K562 (cell line): ENCODE data around the gene KIR3DL2. TPM values are rescaled to one million over a fixed set of nuclear protein-coding genes. Genes with fewer than 3 reads are reported as not detected.
"Not testable (repeated sequence)": the region's sequence is repeated elsewhere in the genome, so short reads cannot be mapped to it uniquely, and the experiment has no call there.

Experiments
- ATAC-seq: fragments of 200-7000 bp; cut with Tn5 transposase; 3 replicates; pipeline ENCODE4 v1.9.1; 2020; ENCODE audit warnings: moderate library complexity
- BruUV-seq: library from RNA; stranded (reverse); fragments of 400-500 nt; replicated peaks from 2 replicates; lab custom pipeline; 2021; lab: Mats Ljungman, UMichigan
- CTCF ChIA-PET: fragments of 300-600 bp; formaldehyde crosslinking; extraction: SDS; loops from one replicate; lab custom pipeline; 2021; ENCODE audit warnings: low intra/inter-chr PET ratio; lab: Yijun Ruan, JAX
- POLR2A ChIA-PET: fragments of 300-600, 350-650 bp; sonication (Branson Sonifier 250); formaldehyde crosslinking; extraction: SDS; loops from one replicate; lab custom pipeline; 2021; ENCODE audit warnings: antibody characterized with exemption, inconsistent platforms; lab: Yijun Ruan, JAX
- DNase-seq, 4 experiments: peaks; one replicate each; pipeline versions ENCODE4 v3.0.0 to v3.0.0-alpha.2; 2011 to 2018; ENCODE audit warnings: low spot score in 3 of 4, mixed read lengths in 3 of 4; ENCODE audit errors: extremely low read depth in 1 of 4
- FAIRE-seq: peaks from 2 replicates; lab custom pipeline; 2011; peaks lifted over from hg19 to GRCh38; lab: Jason Lieb, UNC
- H2AFZ ChIP-seq: 2 replicates; pipeline ENCODE4 v1.6.0; 2011; ENCODE audit warnings: low read depth, low read length, control low read depth, inconsistent platforms
- H3K27ac ChIP-seq: fragments of 200-600 bp; 3 replicates; pipeline ENCODE4 v1.8.0; 2011; ENCODE audit warnings: low read depth, mild to moderate bottlenecking, control low read depth, inconsistent platforms, low read length, moderate library complexity, mixed read lengths; ENCODE audit errors: extremely low read depth
- H3K27me3 ChIP-seq, 2 experiments: fragments of 300-600 bp in 1 of 2; 2 replicates in 1 of 2; 3 replicates in 1 of 2; pipeline versions ENCODE4 v1.6.0 to v1.8.0; 2011; ENCODE audit warnings: inconsistent platforms in 2 of 2, low read length in 2 of 2, mild to moderate bottlenecking in 1 of 2, mixed read lengths in 1 of 2, moderate library complexity in 1 of 2; ENCODE audit not compliant: control insufficient read depth in 2 of 2, insufficient read depth in 2 of 2
- H3K36me3 ChIP-seq: fragments of 300-600 bp; 3 replicates; pipeline ENCODE4 v1.8.0; 2011; ENCODE audit warnings: mild to moderate bottlenecking, low read length, inconsistent platforms; ENCODE audit not compliant: control insufficient read depth, insufficient read depth
- H3K4me1 ChIP-seq, 2 experiments: fragments of 200-600 bp in 1 of 2; replicated peaks in 1 of 2; 2 replicates in 1 of 2; 3 replicates in 1 of 2; pipeline versions ENCODE4 v1.5.1 to v1.8.0; 2011; ENCODE audit warnings: inconsistent platforms in 2 of 2, low read length in 2 of 2, mild to moderate bottlenecking in 1 of 2, mixed read lengths in 1 of 2, moderate library complexity in 1 of 2; ENCODE audit not compliant: control insufficient read depth in 2 of 2, insufficient read depth in 2 of 2
- H3K4me2 ChIP-seq: 2 replicates; pipeline ENCODE4 v1.6.1; 2011; ENCODE audit warnings: low read length, control low read depth, inconsistent platforms, mixed read lengths; ENCODE audit not compliant: insufficient read depth
- H3K4me3 ChIP-seq: fragments of 200-600 bp; sonication (generic), shearing (Covaris generic); 2 replicates; pipeline ENCODE4 v1.5.1; 2016; ENCODE audit warnings: control low read depth, inconsistent platforms
- H3K79me2 ChIP-seq: fragments of 200-600 bp; 3 replicates; pipeline ENCODE4 v1.8.0; 2011; ENCODE audit warnings: low read length, inconsistent platforms; ENCODE audit not compliant: control insufficient read depth, insufficient read depth
- H3K9ac ChIP-seq, 2 experiments: 2 replicates each; pipeline versions ENCODE4 v1.6.0 to v1.6.1; 2011; ENCODE audit warnings: low read depth in 2 of 2, low read length in 2 of 2, control low read depth in 1 of 2, inconsistent platforms in 1 of 2, mild to moderate bottlenecking in 1 of 2, mixed read lengths in 1 of 2; ENCODE audit not compliant: insufficient read depth in 1 of 2
- H3K9me1 ChIP-seq: one replicate; pipeline ENCODE4 v1.6.0; 2011; ENCODE audit warnings: inconsistent platforms, mild to moderate bottlenecking, low read length, moderate library complexity; ENCODE audit not compliant: control insufficient read depth, insufficient read depth
- H3K9me3 ChIP-seq: replicated peaks from 2 replicates; pipeline ENCODE4 v1.5.1; 2011; ENCODE audit warnings: low read depth, low read length, inconsistent platforms; ENCODE audit not compliant: control insufficient read depth, insufficient read depth
- H4K20me1 ChIP-seq: replicated peaks from 2 replicates; pipeline ENCODE4 v1.6.1; 2011; ENCODE audit warnings: low read length, inconsistent platforms, mixed read lengths; ENCODE audit not compliant: control insufficient read depth, insufficient read depth
- ELF4 ChIP-seq: fragments of 450-650 bp; formaldehyde crosslinking; IDR thresholded peaks from 2 replicates; pipeline ENCODE4 v1.4.0; 2022; ENCODE audit warnings: missing genetic modification characterization
- NFRKB ChIP-seq: fragments of 450-650 bp; IDR thresholded peaks from 2 replicates; pipeline ENCODE4 v1.6.1; 2016; ENCODE audit warnings: low read depth
- PHF20 ChIP-seq: fragments of 450-650 bp; IDR thresholded peaks from 2 replicates; pipeline ENCODE4 v1.6.1; 2018; ENCODE audit not compliant: partially characterized antibody
- ZNF324 ChIP-seq: fragments of 250-450 bp; sonication (Bioruptor Pico); IDR thresholded peaks from 2 replicates; pipeline ENCODE4 v1.4.0; 2020; ENCODE audit warnings: mild to moderate bottlenecking
- WGBS: fragments of 100-300 bp; shearing (Covaris generic); methylation state at CpG from one replicate; pipeline ENCODE4 v1.1.6; 2016; ENCODE audit warnings: low coverage, mixed read lengths; ENCODE audit not compliant: insufficient coverage; ENCODE audit errors: missing lambda C conversion rate; 5-methylcytosine and 5-hydroxymethylcytosine counted together
- in situ Hi-C: fragments of 300-500 bp; cut with MboI; formaldehyde crosslinking; loops from 4 replicates; pipeline ENCODE4 v1.15.0; 2018; ENCODE audit warnings: inconsistent platforms, mixed read lengths
- intact Hi-C: fragments of 100-400 bp; cut with micrococcal nuclease; formaldehyde crosslinking; loops from 2 replicates; pipeline ENCODE4 v1.14.2; 2022
- polyA plus RNA-seq, 8 experiments: library from polyadenylated mRNA; depleted of rRNA in 4 of 8; stranded (reverse) in 5 of 8; unstranded in 3 of 8; fragments of >200 nt; fragmentation: Nextera tagmentation in 2 of 8; fragmentation: Illumina TruSeq in 1 of 8; extraction: Ambion mirVana in 2 of 8; extraction: Trizol in 1 of 8; gene quantifications; 2 replicates each; pipeline versions ENCODE4 v1.2.1 to v1.2.3, GENCODE V29; 2011 to 2014; ENCODE audit warnings: inconsistent platforms in 1 of 8, missing spikeins in 1 of 8
- total RNA-seq, 7 experiments: library from RNA; depleted of rRNA in 6 of 7; stranded (reverse); fragments of >200 nt in 6 of 7; fragmentation: Illumina TruSeq in 2 of 7; extraction: Trizol in 2 of 7; gene quantifications; 2 replicates each; pipeline versions ENCODE4 v1.2.1 to v1.2.3, GENCODE V29; 2011 to 2021; ENCODE audit warnings: low replicate concordance in 1 of 7

KIR3DL2 gene
- total and polyA plus RNA-seq, 9 of the 15 experiments (the other 6 are each of a cell fraction or from before 2014, with no cell fraction given), result not detected

DNA sequence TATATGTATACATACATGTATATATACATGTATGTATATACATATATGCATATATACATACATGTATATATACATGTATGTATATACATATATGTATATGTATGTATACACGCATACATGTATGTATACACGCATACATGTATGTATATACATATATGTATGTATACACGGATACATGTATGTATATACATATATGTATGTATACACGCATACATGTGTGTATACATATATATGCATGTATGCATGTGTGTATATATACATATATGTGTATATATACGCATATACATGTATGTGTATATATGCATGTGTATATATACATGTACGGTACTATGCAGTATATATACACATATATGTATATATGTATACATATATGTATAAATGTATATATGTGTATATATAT, 53.1 kb downstream of the KIR3DL2 start:
- H3K27ac ChIP-seq, result no peak overlapping the region
- H3K4me3 ChIP-seq, result no peak overlapping the region
- H3K36me3 ChIP-seq, result no peaks in the 10 kb centered on the region
- WGBS, result 71% methylated on average over 6 of the region's 6 CpGs
- no peaks in the 10 kb centered on the region for H3K9me3 ChIP-seq
- TF ChIP-seq PHF20 (peak; percentile 79), ZNF324 (CRISPR knock-in tag) (no peak), NFRKB (peak; percentile 72; the same call in 1 of the 2 replicates), ELF4 (CRISPR knock-in tag) (no peak)
- intact Hi-C loops (no loop called here), in situ Hi-C loops (no loop called here)
- no peak overlapping the region for H2AFZ ChIP-seq
- ATAC-seq, result no peak
- H3K27me3 ChIP-seq, result no peaks in the 10 kb centered on the region
- no peaks in the 10 kb centered on the region for H4K20me1 ChIP-seq
- FAIRE-seq, result no peak
- ChIA-PET POLR2A (no interaction called here), CTCF (no interaction called here)
- H3K4me1 ChIP-seq, result peaks cover 14 to 19% of the 10 kb centered on the region in 2 experiments; a peak in 4 of 5 replicates
- H3K9me1 ChIP-seq, result no peaks in the 10 kb centered on the region
- H3K4me2 ChIP-seq, result no peak overlapping the region
- no TSS peak for BruUV-seq
- H3K9ac ChIP-seq, result no peak overlapping the region
- no peak for DNase-seq
- no peaks in the 10 kb centered on the region for H3K79me2 ChIP-seq

DNA sequence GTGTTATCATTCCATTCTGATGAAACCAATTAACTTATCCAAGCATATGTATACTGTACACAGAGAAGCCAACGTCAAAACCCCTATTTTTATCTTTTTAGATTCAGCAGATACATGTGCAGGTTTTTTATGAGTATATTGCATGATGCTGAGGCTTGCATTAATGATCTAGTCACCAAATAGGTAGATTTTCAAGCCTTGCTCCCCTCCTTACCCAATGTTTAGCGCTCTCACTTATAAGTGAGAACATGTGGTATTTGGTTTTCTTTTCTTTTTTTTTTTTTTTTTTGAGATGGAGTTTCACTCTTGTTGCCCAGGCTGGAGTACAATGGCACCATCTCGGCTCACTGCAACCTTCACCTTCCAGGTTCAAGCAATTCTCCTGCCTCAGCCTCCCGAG, 54.0 kb downstream of the KIR3DL2 start:
- CTCF ChIA-PET, H4K20me1 ChIP-seq, H3K36me3 ChIP-seq, ATAC-seq, in situ Hi-C loops, H3K4me2 ChIP-seq, H3K27me3 ChIP-seq, H3K27ac ChIP-seq, FAIRE-seq, H3K79me2 ChIP-seq, H3K9ac ChIP-seq, H3K4me3 ChIP-seq, DNase-seq, BruUV-seq, H3K9me1 ChIP-seq, H2AFZ ChIP-seq, POLR2A ChIA-PET, H3K9me3 ChIP-seq, intact Hi-C loops: not testable (repeated sequence)
- WGBS, result 36% methylated on average over 3 of the region's 4 CpGs
- H3K4me1 ChIP-seq, result peaks cover 19 to 22% of the 10 kb centered on the region in 2 experiments; a peak in 4 of 5 replicates
